Heart right ventricle (tissue), 16 donors: ENCODE results near the gene AIFM1. TPM values are rescaled to one million over a fixed set of nuclear protein-coding genes. Genes with fewer than 3 reads are reported as not detected.

Source experiments
- ATAC-seq, 8 donors: fragments of 200-7000 bp; cut with Tn5 transposase; one replicate each; pipeline ENCODE4 v1.9.1; 2020; ENCODE audit warnings: mild to moderate bottlenecking in 8 of 8, moderate library complexity in 8 of 8, moderate number of reproducible peaks in 1 of 8
- DNase-seq, 2 donors: peaks; one replicate each; pipeline ENCODE4 v3.0.0-alpha.2; 2020
- H3K27ac ChIP-seq, 10 donors: fragments of 200-600 bp; sonication (generic) in 2 of 10; one replicate each; pipeline versions ENCODE4 v1.5.0 to v1.8.0; 2020 to 2022; ENCODE audit warnings: mild to moderate bottlenecking in 3 of 10
- H3K27me3 ChIP-seq, 7 donors: fragments of 200-600 bp; one replicate each; pipeline ENCODE4 v1.8.0; 2021 to 2022; ENCODE audit warnings: mild to moderate bottlenecking in 2 of 7
- H3K36me3 ChIP-seq, 9 donors: fragments of 200-600 bp; sonication (generic) in 1 of 9; one replicate each; pipeline versions ENCODE4 v1.5.0 to v1.8.0; 2020 to 2022; ENCODE audit warnings: mild to moderate bottlenecking in 2 of 9
- H3K4me1 ChIP-seq, 9 donors: fragments of 200-600 bp; sonication (generic) in 1 of 9; one replicate each; pipeline versions ENCODE4 v1.5.0 to v1.8.0; 2020 to 2022; ENCODE audit warnings: mild to moderate bottlenecking in 4 of 9
- H3K4me3 ChIP-seq, 10 donors: fragments of 200-600 bp; sonication (generic) in 2 of 10; one replicate each; pipeline versions ENCODE4 v1.5.0 to v1.8.0; 2020 to 2022; ENCODE audit warnings: mild to moderate bottlenecking in 7 of 10, moderate library complexity in 2 of 10
- H3K9me3 ChIP-seq, 11 donors: fragments of 200-600 bp in 10 of 11; sonication (generic) in 2 of 11; one replicate each; pipeline versions ENCODE4 v1.5.0 to v1.8.0; 2013 to 2022; ENCODE audit warnings: mild to moderate bottlenecking in 2 of 11, control low read depth in 1 of 11, moderate library complexity in 1 of 11
- WGBS, 2 donors: extraction: QIAGEN DNeasy Blood & Tissue Kit; methylation state at CpG; one replicate each; pipeline ENCODE4 v1.1.7; 2013; ENCODE audit warnings: inconsistent platforms in 1 of 2; 5-methylcytosine and 5-hydroxymethylcytosine counted together
- intact Hi-C, 10 donors: fragments of 100-400 bp; cut with DNase I; formaldehyde crosslinking; loops; one replicate each; pipeline versions ENCODE4 v1.11.1 to v1.14.2; 2022
- polyA plus RNA-seq, 2 donors: library from polyadenylated mRNA; stranded (reverse); fragments of 200-250 nt; gene quantifications; one replicate each; pipeline ENCODE4 v1.2.3, GENCODE V29; 2013
- total RNA-seq, 10 donors: library from RNA; stranded (reverse); fragmentation: NEBNext Ultra II Directional in 3 of 10; extraction: Animal tissue kit (Norgen Biotek cat#: 25700) in 3 of 10; gene quantifications; one replicate each; pipeline versions ENCODE4 v1.2.1 to v1.2.4, GENCODE V29; 2021 to 2023
- TF ChIP-seq, protein P1 (sequence below), 9 donors: fragments of 200-600 bp; sonication (generic) in 2 of 9; IDR thresholded peaks; one replicate each; pipeline versions ENCODE4 v1.5.0 to v1.8.0; 2021 to 2022; ENCODE audit warnings: antibody characterized with exemption in 9 of 9, mild to moderate bottlenecking in 5 of 9, moderate library complexity in 1 of 9
- donor health status: Arrhythmogenic right ventricular cardiomyopathy.
- donor health status: ischemic (EF 13 %, LVEDD 7.1; RV severe dilation, severe dysfunction).
- donor health status: healthy with polysubstance abuse.
- donor health status: DM: no; HTN: yes; CAD: no.
- donor health status: DM: no; HTN: no; CAD: no.
- donor health status: ischemic (EF 25% LVEDD 6.9; RV normal size, moderate dysfunction).
- donor health status: ischemic (EF 25% LVEDD 5.7; RV mildly dilated, moderate dysfunction).
- donor health status: healthy.
- donor health status: DM: yes; HTN: yes; CAD: no.
- donor health status: Ischemic cardiomyopathy.
- donor health status: ischemic (EF 35%, LVEDD 5.7; RV mildly dilated, moderate dysfunction).
- donor health status: nonischemic (EF 11% LVEDD 7.7; RV severe dilation, severe dysfunction).
- donor health status: DM: yes; HTN: yes; CAD: no.
- donor health status: PGD.
- donor health status: ischemic (EF 29% LVEDD 5.4; RV normal size, mild dysfunction).
- donor health status: nonischemic (EF 23%, LVEDD 6.1; RV moderate dilation, normal function).

AIFM1 gene
- total and polyA plus RNA-seq, 12 donors, result 93.8 to 165 (median 141) TPM

DNA sequence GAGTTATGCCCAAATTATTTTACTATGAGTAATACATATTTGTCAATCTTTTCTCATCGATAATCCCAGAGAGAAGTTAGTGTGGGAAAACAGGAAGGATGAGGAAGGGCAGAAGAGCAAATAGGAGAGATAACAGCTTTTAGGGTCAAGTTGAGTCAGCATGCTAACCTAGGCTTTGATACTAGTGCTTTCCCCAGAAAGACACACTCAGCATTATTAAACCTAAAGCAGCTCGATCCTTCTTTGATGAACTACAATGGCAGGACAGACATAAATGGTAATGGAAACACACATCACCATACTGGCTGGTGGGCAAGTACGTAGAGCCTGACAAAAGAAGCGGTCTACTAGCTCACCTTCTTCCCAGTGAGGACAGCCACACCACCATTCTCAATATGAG is 20.5 kb downstream of the AIFM1 start:
- DNase-seq, result no peak
- H3K27ac ChIP-seq, result no peak overlapping the region
- no peak for ATAC-seq
- peaks cover 0 to 80% (median 6%) of the 10 kb centered on the region in 9 donors for H3K36me3 ChIP-seq
- H3K27me3 ChIP-seq, result no peaks in the 10 kb centered on the region
- TF ChIP-seq, protein P1, sequence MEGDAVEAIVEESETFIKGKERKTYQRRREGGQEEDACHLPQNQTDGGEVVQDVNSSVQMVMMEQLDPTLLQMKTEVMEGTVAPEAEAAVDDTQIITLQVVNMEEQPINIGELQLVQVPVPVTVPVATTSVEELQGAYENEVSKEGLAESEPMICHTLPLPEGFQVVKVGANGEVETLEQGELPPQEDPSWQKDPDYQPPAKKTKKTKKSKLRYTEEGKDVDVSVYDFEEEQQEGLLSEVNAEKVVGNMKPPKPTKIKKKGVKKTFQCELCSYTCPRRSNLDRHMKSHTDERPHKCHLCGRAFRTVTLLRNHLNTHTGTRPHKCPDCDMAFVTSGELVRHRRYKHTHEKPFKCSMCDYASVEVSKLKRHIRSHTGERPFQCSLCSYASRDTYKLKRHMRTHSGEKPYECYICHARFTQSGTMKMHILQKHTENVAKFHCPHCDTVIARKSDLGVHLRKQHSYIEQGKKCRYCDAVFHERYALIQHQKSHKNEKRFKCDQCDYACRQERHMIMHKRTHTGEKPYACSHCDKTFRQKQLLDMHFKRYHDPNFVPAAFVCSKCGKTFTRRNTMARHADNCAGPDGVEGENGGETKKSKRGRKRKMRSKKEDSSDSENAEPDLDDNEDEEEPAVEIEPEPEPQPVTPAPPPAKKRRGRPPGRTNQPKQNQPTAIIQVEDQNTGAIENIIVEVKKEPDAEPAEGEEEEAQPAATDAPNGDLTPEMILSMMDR (IDR thresholded peaks at IDR 0.05), result no peak
- intact Hi-C loops, result no loop called here
- peaks cover 0 to 4% (median 0%) of the 10 kb centered on the region in 9 donors for H3K4me1 ChIP-seq
- WGBS, 2 donors, result 91 to 96% methylated on average over 3 to 4 of the region's 4 CpGs
- no peaks in the 10 kb centered on the region for H3K9me3 ChIP-seq
- H3K4me3 ChIP-seq, result no peak overlapping the region

DNA sequence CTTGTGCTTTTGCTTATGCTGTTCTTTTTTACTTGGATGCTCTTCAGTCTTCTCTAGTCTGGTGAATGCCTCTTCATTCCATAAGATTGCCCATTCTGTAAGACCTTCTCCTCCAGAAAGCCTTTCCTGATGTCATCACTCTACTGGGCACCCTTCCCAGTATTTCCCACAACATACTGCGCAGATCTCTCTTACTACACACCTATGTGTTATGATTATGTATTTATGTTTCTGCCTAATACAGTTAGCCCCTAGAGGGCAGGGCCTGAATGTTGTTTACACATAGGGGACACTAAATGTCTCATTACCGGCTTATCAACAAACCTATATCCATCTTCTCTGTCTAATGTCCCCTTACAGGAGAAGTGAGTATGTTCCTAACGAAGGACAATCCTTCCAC is 21.1 kb downstream of the AIFM1 start:
- ATAC-seq (no peak), DNase-seq (no peak)
- H3K27me3 ChIP-seq, result no peaks in the 10 kb centered on the region
- H3K27ac ChIP-seq, result no peak overlapping the region
- WGBS, 2 donors, result 54 to 74% methylated on average over 3 of the region's 3 CpGs
- TF ChIP-seq, protein P1 (IDR thresholded peaks at IDR 0.05), result peak in 3 of 9 donors; percentile 7 to 19 (median 13)
- H3K4me3 ChIP-seq, result no peak overlapping the region
- H3K9me3 ChIP-seq, result no peaks in the 10 kb centered on the region
- H3K4me1 ChIP-seq, result peaks cover 0 to 5% (median 0%) of the 10 kb centered on the region in 9 donors
- peaks cover 0 to 86% (median 6%) of the 10 kb centered on the region in 9 donors for H3K36me3 ChIP-seq
- intact Hi-C loops, result no loop called here

DNA sequence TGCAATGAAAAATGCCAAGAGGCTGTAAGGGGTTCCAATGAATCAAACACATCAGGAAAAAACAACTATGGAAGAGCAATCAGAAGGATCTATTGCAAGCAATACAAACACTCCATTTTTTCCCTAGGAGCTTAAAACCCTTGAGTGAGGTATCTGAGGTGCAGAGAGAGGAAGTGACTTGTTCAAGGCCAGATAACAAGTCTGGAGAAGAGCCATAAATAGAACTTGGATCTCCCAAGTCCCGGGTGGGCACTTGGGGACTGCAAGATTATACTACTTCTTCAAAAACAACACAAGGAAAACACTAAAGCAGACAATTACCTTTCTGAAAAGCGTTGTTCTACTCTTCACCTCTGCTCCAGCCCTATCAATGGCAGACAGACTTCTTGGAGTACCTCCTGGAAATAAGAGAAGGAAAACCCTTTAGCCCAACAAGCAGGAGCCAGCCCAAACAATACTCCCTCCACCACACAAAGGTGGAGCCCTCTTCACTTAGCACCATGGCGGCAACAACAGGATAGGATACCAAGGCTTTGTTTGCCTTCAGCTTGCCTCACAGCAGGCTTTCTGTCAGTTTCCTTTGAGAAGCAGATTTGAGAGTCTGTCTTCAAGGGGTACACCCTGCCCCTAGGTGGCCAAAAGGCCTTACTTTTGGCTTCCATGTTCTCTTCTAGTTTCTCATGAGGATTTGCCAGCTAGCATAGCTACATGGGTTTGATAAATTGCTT is 26.0 kb downstream of the AIFM1 start:
- H3K36me3 ChIP-seq, result peaks cover 0 to 92% (median 7%) of the 10 kb centered on the region in 9 donors
- ATAC-seq, result no peak
- H3K4me1 ChIP-seq, result peaks cover 0 to 7% (median 0%) of the 10 kb centered on the region in 9 donors

DNA sequence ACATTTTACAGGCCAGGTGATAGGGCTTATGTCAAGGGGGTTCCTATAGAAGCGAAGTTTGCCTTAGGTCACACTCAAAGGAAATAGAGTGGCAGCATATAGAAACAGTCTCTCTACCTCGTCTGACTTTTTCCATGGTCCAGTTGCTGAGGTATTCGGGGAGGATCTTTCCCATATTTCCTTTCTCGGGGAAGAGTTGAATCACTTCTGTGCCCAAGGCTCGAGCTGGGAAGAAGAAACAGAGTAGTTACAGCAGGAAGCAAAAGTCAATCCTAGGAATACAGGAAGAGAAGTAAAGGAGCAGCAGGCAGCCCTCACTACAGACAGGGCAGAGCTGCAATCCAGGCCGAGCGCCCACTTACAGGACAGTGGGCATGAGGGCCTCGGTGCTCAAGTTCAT is 28.7 kb downstream of the AIFM1 start:
- H3K36me3 ChIP-seq, result peaks cover 0 to 94% (median 7%) of the 10 kb centered on the region in 9 donors

More for the DNA sequence above, 26.0 kb downstream of the AIFM1 start:
- TF ChIP-seq, protein P1 (IDR thresholded peaks at IDR 0.05), result no peak
- Histone ChIP-seq H3K27me3 (no peaks in the 10 kb centered on the region), H3K27ac (peak overlapping the region in 1 of 10 donors; percentile 44), H3K4me3 (no peak overlapping the region), H3K9me3 (no peaks in the 10 kb centered on the region)
- intact Hi-C loops, result no loop called here
- WGBS, 2 donors, result 31 to 37% methylated on average over 3 of the region's 3 CpGs
- DNase-seq, result no peak

More for the DNA sequence above, 28.7 kb downstream of the AIFM1 start:
- DNase-seq (no peak), ATAC-seq (no peak)
- intact Hi-C loops, result no loop called here
- H3K4me3 ChIP-seq, result no peak overlapping the region
- H3K9me3 ChIP-seq, result no peaks in the 10 kb centered on the region
- 89 to 94% methylated on average over 8 of the region's 8 CpGs for WGBS, 2 donors
- TF ChIP-seq, protein P1 (IDR thresholded peaks at IDR 0.05), result no peak
- peaks cover 0 to 7% (median 0%) of the 10 kb centered on the region in 9 donors for H3K4me1 ChIP-seq
- H3K27me3 ChIP-seq, result no peaks in the 10 kb centered on the region
- H3K27ac ChIP-seq, result no peak overlapping the region
